Stomach (tissue), 4 donors: ENCODE measurements around the gene SPATC1L.

Source experiments
- EP300 ChIP-seq: sonication (generic); formaldehyde crosslinking; IDR thresholded peaks from one replicate; pipeline ENCODE4 v1.6.1; 2017; ENCODE audit warnings: antibody characterized with exemption
- POLR2A ChIP-seq, 4 donors: fragments of 450-650 bp; IDR thresholded peaks; one replicate each; pipeline ENCODE4 v1.6.1; 2016; ENCODE audit warnings: antibody characterized with exemption in 4 of 4, control low read depth in 2 of 4, mild to moderate bottlenecking in 1 of 4, moderate library complexity in 1 of 4

GRCh38 chr21:46179708-46180078 lies 4.6 kb downstream of the SPATC1L start:
- TF ChIP-seq EP300 (no peak), POLR2A (IDR thresholded peaks at IDR 0.05) (no peak)
